CD14-positive monocyte (primary cell): ENCODE results near the gene ANKRD39. TPM values are rescaled to one million over a fixed set of nuclear protein-coding genes. Genes with fewer than 3 reads are reported as not detected.

Experiments used
- DNase-seq, 3 donors: peaks; one replicate each; pipeline ENCODE4 v3.0.0-alpha.2; 2011 to 2022
- H2AFZ ChIP-seq: 2 replicates; pipeline ENCODE4 v1.6.0; 2012; ENCODE audit warnings: mild to moderate bottlenecking, low read depth, low read length, inconsistent platforms; ENCODE audit not compliant: insufficient read depth, poor library complexity, severe bottlenecking
- H3K27ac ChIP-seq, 2 donors: 1 replicate in 1 of 2; 2 replicates in 1 of 2; pipeline ENCODE4 v1.5.1; 2012 to 2013; ENCODE audit warnings: low read length in 2 of 2, control low read depth in 1 of 2, inconsistent platforms in 1 of 2, low read depth in 1 of 2, mild to moderate bottlenecking in 1 of 2
- H3K27me3 ChIP-seq, 2 donors: one replicate each; pipeline versions ENCODE4 v1.6.0 to v1.6.1; 2011 to 2013; ENCODE audit warnings: low read length in 2 of 2; ENCODE audit not compliant: control insufficient read depth in 2 of 2, insufficient read depth in 2 of 2
- H3K36me3 ChIP-seq, 2 donors: replicated peaks in 1 of 2; 1 replicate in 1 of 2; 2 replicates in 1 of 2; pipeline versions ENCODE4 v1.5.1 to v1.6.1; 2012 to 2013; ENCODE audit warnings: low read length in 2 of 2, control low read depth in 1 of 2, inconsistent platforms in 1 of 2, mild to moderate bottlenecking in 1 of 2; ENCODE audit not compliant: insufficient read depth in 2 of 2, control insufficient read depth in 1 of 2
- H3K4me1 ChIP-seq, 2 donors: 1 replicate in 1 of 2; 2 replicates in 1 of 2; pipeline versions ENCODE4 v1.5.1 to v1.6.1; 2012 to 2013; ENCODE audit warnings: low read length in 2 of 2, control low read depth in 1 of 2, inconsistent platforms in 1 of 2, mild to moderate bottlenecking in 1 of 2, moderate library complexity in 1 of 2; ENCODE audit not compliant: insufficient read depth in 2 of 2, control insufficient read depth in 1 of 2
- H3K4me2 ChIP-seq: replicated peaks from 2 replicates; pipeline ENCODE3; 2012; ENCODE audit warnings: low read length, moderate library complexity, mild to moderate bottlenecking; ENCODE audit not compliant: poor library complexity, severe bottlenecking; ENCODE audit errors: extremely low read depth
- H3K4me3 ChIP-seq, 3 experiments: fragments of 200-600 bp in 1 of 3; sonication (generic) in 1 of 3; replicated peaks in 1 of 3; 1 replicate in 2 of 3; 2 replicates in 1 of 3; pipeline ENCODE4 v1.5.1; 2011 to 2013; ENCODE audit warnings: low read length in 3 of 3, mild to moderate bottlenecking in 3 of 3, control low read depth in 2 of 3, low read depth in 2 of 3, inconsistent platforms in 1 of 3, moderate library complexity in 1 of 3
- H3K79me2 ChIP-seq: 2 replicates; pipeline ENCODE4 v1.6.0; 2012; ENCODE audit warnings: mild to moderate bottlenecking, control low read depth, inconsistent platforms, low read length, moderate library complexity; ENCODE audit not compliant: insufficient read depth
- H3K9ac ChIP-seq: 2 replicates; pipeline ENCODE4 v1.6.0; 2017; ENCODE audit warnings: low read length, mild to moderate bottlenecking; ENCODE audit not compliant: insufficient read depth, poor library complexity, severe bottlenecking
- H3K9me3 ChIP-seq, 2 donors: replicated peaks in 1 of 2; 1 replicate in 1 of 2; 2 replicates in 1 of 2; pipeline versions ENCODE4 v1.5.1 to v1.6.1; 2012 to 2013; ENCODE audit warnings: low read length in 2 of 2, control low read depth in 1 of 2; ENCODE audit not compliant: control insufficient read depth in 1 of 2, insufficient read depth in 1 of 2
- H4K20me1 ChIP-seq: 2 replicates; pipeline ENCODE4 v1.6.0; 2012; ENCODE audit warnings: mild to moderate bottlenecking, low read length, control low read depth, moderate library complexity; ENCODE audit not compliant: insufficient read depth
- H3K27ac Mint-ChIP-seq, 7 donors: one replicate each; pipeline ENCODE4 v1.8.0; 2020; ENCODE audit warnings: mild to moderate bottlenecking in 7 of 7, mixed read lengths in 7 of 7, moderate library complexity in 6 of 7, inconsistent platforms in 2 of 7
- H3K27me3 Mint-ChIP-seq, 3 donors: one replicate each; pipeline ENCODE4 v1.8.0; 2021 to 2022; ENCODE audit warnings: low read depth in 3 of 3, mild to moderate bottlenecking in 3 of 3, mixed read lengths in 3 of 3, moderate library complexity in 3 of 3, inconsistent platforms in 1 of 3
- H3K36me3 Mint-ChIP-seq, 2 donors: one replicate each; pipeline ENCODE4 v1.8.0; 2020; ENCODE audit warnings: mixed read lengths in 2 of 2, inconsistent platforms in 1 of 2, mild to moderate bottlenecking in 1 of 2
- H3K4me1 Mint-ChIP-seq: one replicate; pipeline ENCODE4 v1.8.0; 2020; ENCODE audit warnings: mild to moderate bottlenecking, mixed read lengths
- H3K4me3 Mint-ChIP-seq, 2 donors: one replicate each; pipeline ENCODE4 v1.8.0; 2020; ENCODE audit warnings: mild to moderate bottlenecking in 2 of 2, mixed read lengths in 2 of 2, moderate library complexity in 1 of 2
- H3K9me3 Mint-ChIP-seq, 7 donors: one replicate each; pipeline ENCODE4 v1.8.0; 2020 to 2022; ENCODE audit warnings: mixed read lengths in 7 of 7, mild to moderate bottlenecking in 6 of 7, moderate library complexity in 6 of 7, inconsistent platforms in 2 of 7
- WGBS: methylation state at CpG from one replicate; pipeline ENCODE4 v1.1.5; 2013; ENCODE audit warnings: missing lambda C conversion rate; ENCODE audit not compliant: insufficient coverage; 5-methylcytosine and 5-hydroxymethylcytosine counted together
- intact Hi-C, 2 donors: fragments of 100-400 bp; cut with micrococcal nuclease; formaldehyde crosslinking; loops; one replicate each; pipeline versions ENCODE4 v1.15.0 to v1.15.1; 2023
- polyA plus RNA-seq, 3 donors: library from polyadenylated mRNA; depleted of rRNA in 1 of 3; unstranded in 2 of 3; stranded (reverse) in 1 of 3; fragments of 300-500 nt in 2 of 3; fragments of >200 nt in 1 of 3; fragmentation: Illumina TruSeq in 2 of 3; gene quantifications; 1 replicate in 2 of 3; 2 replicates in 1 of 3; pipeline ENCODE4 v1.2.3, GENCODE V29; 2012 to 2021
- TF ChIP-seq, protein P1 (sequence below): fragments of 200-600 bp; IDR thresholded peaks from one replicate; pipeline ENCODE4 v1.8.0; 2022; ENCODE audit warnings: antibody characterized with exemption, mild to moderate bottlenecking

Gene ANKRD39
- polyA plus RNA-seq, 3 donors: 6.2 to 9.7 (median 9.0) TPM

DNA sequence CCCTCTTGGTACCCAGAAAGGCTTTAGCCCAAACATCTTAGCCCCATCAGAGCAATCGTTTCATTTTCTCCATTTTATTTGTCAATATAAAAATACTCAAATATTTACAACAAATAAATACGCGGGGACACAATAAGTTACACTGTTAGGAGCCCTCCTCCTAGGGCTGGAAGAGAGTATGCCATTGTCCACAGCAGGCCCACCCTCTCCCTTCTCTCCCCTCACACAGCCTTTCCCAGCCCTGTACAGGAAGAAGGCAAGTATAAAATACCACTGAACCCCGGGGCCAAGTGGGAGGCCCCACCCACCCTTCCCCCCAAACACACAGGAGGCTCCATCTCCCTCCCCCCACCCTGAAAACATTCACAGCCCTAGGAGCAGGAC, 1.9 kb upstream of the ANKRD39 start:
- H3K27ac ChIP-seq: no peak overlapping the region

DNA sequence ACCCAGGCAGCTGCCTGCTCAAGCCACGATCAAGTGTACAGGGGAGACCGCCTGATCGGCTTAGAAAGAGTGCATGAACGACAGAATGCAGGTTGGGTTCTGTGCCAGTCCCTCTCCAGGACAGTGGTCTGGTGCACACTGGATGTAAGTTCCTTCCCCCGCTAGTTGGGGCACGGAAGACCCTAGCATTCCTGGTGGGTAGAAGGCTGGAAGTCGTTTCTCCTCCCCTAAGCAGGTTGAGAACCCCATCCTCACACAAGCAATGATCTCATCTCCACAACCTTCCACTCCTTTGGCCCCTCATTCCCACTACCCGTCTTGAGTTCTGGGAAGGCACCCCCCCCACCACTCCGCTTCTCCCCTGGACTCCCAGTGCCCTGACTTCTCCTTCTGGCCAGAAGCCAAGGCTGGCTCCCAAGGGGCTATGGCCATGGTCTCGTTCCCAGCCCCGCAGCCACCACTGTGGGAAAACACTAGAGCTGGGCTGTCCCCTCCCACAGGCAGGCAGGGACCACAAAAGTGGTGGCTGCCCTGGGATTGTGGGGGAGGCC, 1.4 kb upstream of the ANKRD39 start:
- peaks cover 13 to 18% of the 10 kb centered on the region in 2 donors for H3K36me3 Mint-ChIP-seq
- H3K27me3 ChIP-seq: peaks cover 0 to 33% of the 10 kb centered on the region in 2 donors
- H3K36me3 ChIP-seq: peaks cover 0 to 1% of the 10 kb centered on the region in 2 donors
- H3K9ac ChIP-seq: no peak overlapping the region
- H3K27me3 Mint-ChIP-seq: peaks cover 23 to 47% (median 41%) of the 10 kb centered on the region in 3 donors
- H3K27ac Mint-ChIP-seq: peak overlapping the region in 1 of 7 donors; percentile 13
- peak overlapping the region; percentile 95 for H2AFZ ChIP-seq
- peaks cover 17% of the 10 kb centered on the region for H3K79me2 ChIP-seq
- H3K4me1 Mint-ChIP-seq: peaks cover 50% of the 10 kb centered on the region
- H3K27ac ChIP-seq: no peak overlapping the region
- intact Hi-C loops: loop anchor here (5.0 kb wide), 1 partner anchor 42 kb away; the partner anchor contains the start of gene CNNM3 (in 2 of the 2)
- no peaks in the 10 kb centered on the region for H4K20me1 ChIP-seq
- H3K4me1 ChIP-seq: peaks cover 45 to 48% of the 10 kb centered on the region in 2 donors
- DNase-seq: no peak
- TF ChIP-seq, protein P1, sequence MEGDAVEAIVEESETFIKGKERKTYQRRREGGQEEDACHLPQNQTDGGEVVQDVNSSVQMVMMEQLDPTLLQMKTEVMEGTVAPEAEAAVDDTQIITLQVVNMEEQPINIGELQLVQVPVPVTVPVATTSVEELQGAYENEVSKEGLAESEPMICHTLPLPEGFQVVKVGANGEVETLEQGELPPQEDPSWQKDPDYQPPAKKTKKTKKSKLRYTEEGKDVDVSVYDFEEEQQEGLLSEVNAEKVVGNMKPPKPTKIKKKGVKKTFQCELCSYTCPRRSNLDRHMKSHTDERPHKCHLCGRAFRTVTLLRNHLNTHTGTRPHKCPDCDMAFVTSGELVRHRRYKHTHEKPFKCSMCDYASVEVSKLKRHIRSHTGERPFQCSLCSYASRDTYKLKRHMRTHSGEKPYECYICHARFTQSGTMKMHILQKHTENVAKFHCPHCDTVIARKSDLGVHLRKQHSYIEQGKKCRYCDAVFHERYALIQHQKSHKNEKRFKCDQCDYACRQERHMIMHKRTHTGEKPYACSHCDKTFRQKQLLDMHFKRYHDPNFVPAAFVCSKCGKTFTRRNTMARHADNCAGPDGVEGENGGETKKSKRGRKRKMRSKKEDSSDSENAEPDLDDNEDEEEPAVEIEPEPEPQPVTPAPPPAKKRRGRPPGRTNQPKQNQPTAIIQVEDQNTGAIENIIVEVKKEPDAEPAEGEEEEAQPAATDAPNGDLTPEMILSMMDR: no peak
- WGBS: 94% methylated on average over 6 of the region's 11 CpGs
- H3K4me2 ChIP-seq: peak overlapping the region; percentile 97
- H3K4me3 Mint-ChIP-seq: peak overlapping the region; percentile 79 to 83
- H3K9me3 Mint-ChIP-seq: peaks cover 0 to 3% (median 0%) of the 10 kb centered on the region in 7 donors
- no peaks in the 10 kb centered on the region for H3K9me3 ChIP-seq
- H3K4me3 ChIP-seq: no peak overlapping the region

More for the DNA sequence above, 1.9 kb upstream of the ANKRD39 start:
- intact Hi-C loops: loop anchor here (5.0 kb wide), 1 partner anchor 42 kb away; the partner anchor contains the start of gene CNNM3 (in 2 of the 2)
- Histone ChIP-seq H2AFZ (no peak overlapping the region), H3K79me2 (peaks cover 17% of the 10 kb centered on the region), H3K9me3 (no peaks in the 10 kb centered on the region), H4K20me1 (no peaks in the 10 kb centered on the region), H3K27me3 (peaks cover 0 to 38% of the 10 kb centered on the region in 2 donors), H3K4me3 (no peak overlapping the region), H3K4me2 (no peak overlapping the region), H3K4me1 (peaks cover 45 to 48% of the 10 kb centered on the region in 2 donors), H3K9ac (no peak overlapping the region), H3K36me3 (no peaks in the 10 kb centered on the region)
- Mint-ChIP-seq H3K36me3 (peaks cover 12 to 19% of the 10 kb centered on the region in 2 donors), H3K4me3 (peak overlapping the region in 1 of 2 donors; percentile 83), H3K27me3 (peaks cover 23 to 50% (median 41%) of the 10 kb centered on the region in 3 donors), H3K4me1 (peaks cover 50% of the 10 kb centered on the region), H3K27ac (no peak overlapping the region), H3K9me3 (peaks cover 0 to 3% (median 0%) of the 10 kb centered on the region in 7 donors)
- TF ChIP-seq, protein P1: no peak
- DNase-seq: no peak
- 57% methylated on average over 1 of the region's 4 CpGs for WGBS
